NCI-H2196 treated with DMSO at 0.1 percent for 48 hours (cell line): ENCODE results near the gene TEX19.
A peak's percentile ranks its signal among the peaks of the same experiment; 100 is the strongest.
"Not testable (repeated sequence)": the region's sequence is repeated elsewhere in the genome, so short reads cannot be mapped to it uniquely, and the experiment has no call there.

Experiments used
- DNase-seq: peaks from one replicate; lab custom pipeline; 2025; ENCODE audit not compliant: unreplicated experiment; lab: John Stamatoyannopoulos, UW

The TEX19 gene

GRCh38 chr17:82334622-82335394 is 24.2 kb upstream of the TEX19 start:
- DNase-seq = peak; percentile 21

- DNase-seq = no peak
Measured at GRCh38 chr17:82338858-82339633, 20.0 kb upstream of the TEX19 start.

- no peak for DNase-seq
Measured at GRCh38 chr17:82339634-82340580, 19.1 kb upstream of the TEX19 start.

GRCh38 chr17:82342361-82343079 is 16.5 kb upstream of the TEX19 start:
- no peak for DNase-seq

GRCh38 chr17:82343560-82343959 is 15.5 kb upstream of the TEX19 start:
- no peak for DNase-seq

- no peak for DNase-seq
Measured at GRCh38 chr17:82344175-82344907, 14.7 kb upstream of the TEX19 start.

- no peak for DNase-seq
Measured at GRCh38 chr17:82345151-82345976, 13.7 kb upstream of the TEX19 start.

- DNase-seq = no peak
Measured at GRCh38 chr17:82346342-82347300, 12.4 kb upstream of the TEX19 start.

- DNase-seq = not testable (repeated sequence)
Measured at GRCh38 chr17:82347994-82348393, 11.1 kb upstream of the TEX19 start.

- no peak for DNase-seq
Measured at GRCh38 chr17:82348434-82348833, 10.6 kb upstream of the TEX19 start.

- DNase-seq = no peak
Measured at GRCh38 chr17:82348866-82349265, 10.2 kb upstream of the TEX19 start.

- DNase-seq = no peak
Measured at GRCh38 chr17:82349287-82349701, 9.8 kb upstream of the TEX19 start.

- DNase-seq = no peak
Measured at GRCh38 chr17:82350182-82351030, 8.6 kb upstream of the TEX19 start.

- DNase-seq = no peak
Measured at GRCh38 chr17:82351254-82351712, 7.8 kb upstream of the TEX19 start.

GRCh38 chr17:82351713-82352488 is 7.1 kb upstream of the TEX19 start:
- DNase-seq = peak; percentile 95

GRCh38 chr17:82353484-82353883 is 5.6 kb upstream of the TEX19 start:
- peak; percentile 41 for DNase-seq
